B cell (primary cell): ENCODE measurements around the gene ZNF425. TPM values are rescaled to one million over a fixed set of nuclear protein-coding genes. Genes with fewer than 3 reads are reported as not detected.

Experiments used
- ATAC-seq: fragments of 200-7000 bp; cut with Tn5 transposase; one replicate; pipeline ENCODE4 v1.10.0; 2021; ENCODE audit warnings: low read depth, mild to moderate bottlenecking, moderate number of reproducible peaks, moderate library complexity
- CTCF ChIA-PET: fragments of 350-600 bp; sonication (Branson Sonifier 250); formaldehyde crosslinking; loops from one replicate; lab custom pipeline; 2021; ENCODE audit warnings: antibody characterized with exemption, inconsistent platforms; lab: Charles Lee
- POLR2A ChIA-PET: fragments of 350-600 bp; sonication (Branson Sonifier 250); formaldehyde crosslinking; loops from one replicate; lab custom pipeline; 2021; ENCODE audit warnings: antibody characterized with exemption; lab: Charles Lee
- DNase-seq: peaks from one replicate; pipeline ENCODE4 v3.0.0; 2013
- H2AFZ ChIP-seq: 2 replicates; pipeline ENCODE4 v1.6.1; 2012; ENCODE audit warnings: mild to moderate bottlenecking, low read depth, low read length; ENCODE audit not compliant: insufficient read depth, poor library complexity, severe bottlenecking
- H3K27ac ChIP-seq, 2 donors: 1 replicate in 1 of 2; 2 replicates in 1 of 2; pipeline ENCODE4 v1.5.1; 2012 to 2013; ENCODE audit warnings: low read length in 2 of 2, mild to moderate bottlenecking in 2 of 2, moderate library complexity in 1 of 2
- H3K27me3 ChIP-seq, 4 experiments: fragments of 200-600 bp in 1 of 4; sonication (generic) in 1 of 4; replicated peaks in 1 of 4; 1 replicate in 2 of 4; 2 replicates in 2 of 4; pipeline versions ENCODE4 v1.6.1 to v1.7.0; 2013 to 2016; ENCODE audit warnings: low read length in 3 of 4, mild to moderate bottlenecking in 2 of 4, mixed read lengths in 1 of 4, moderate library complexity in 1 of 4; ENCODE audit not compliant: insufficient read depth in 4 of 4, control insufficient read depth in 3 of 4; ENCODE audit errors: control extremely low read depth in 1 of 4
- H3K36me3 ChIP-seq, 2 experiments: replicated peaks in 1 of 2; 1 replicate in 1 of 2; 2 replicates in 1 of 2; pipeline versions ENCODE4 v1.6.1 to v1.7.1; 2013; ENCODE audit warnings: low read length in 1 of 2; ENCODE audit not compliant: insufficient read depth in 2 of 2, control insufficient read depth in 1 of 2; ENCODE audit errors: control extremely low read depth in 1 of 2, extremely low read depth in 1 of 2
- H3K4me1 ChIP-seq, 2 donors: fragments of 200-600 bp in 1 of 2; sonication (generic) in 1 of 2; 1 replicate in 1 of 2; 2 replicates in 1 of 2; pipeline versions ENCODE4 v1.5.1 to v1.6.1; 2013 to 2017; ENCODE audit warnings: low read length in 2 of 2; ENCODE audit not compliant: control insufficient read depth in 2 of 2, insufficient read depth in 2 of 2
- H3K4me2 ChIP-seq: replicated peaks from 2 replicates; pipeline ENCODE3; 2012; ENCODE audit warnings: mild to moderate bottlenecking, low read depth, low read length; ENCODE audit not compliant: poor library complexity, severe bottlenecking
- H3K4me3 ChIP-seq, 5 experiments: fragments of 200-600 bp in 1 of 5; sonication (generic) in 1 of 5; 1 replicate in 3 of 5; 2 replicates in 2 of 5; pipeline versions ENCODE4 v1.5.1 to v1.7.0; 2011 to 2016; ENCODE audit warnings: low read length in 4 of 5, mild to moderate bottlenecking in 4 of 5, low read depth in 2 of 5, control low read depth in 1 of 5, moderate library complexity in 1 of 5; ENCODE audit not compliant: insufficient read depth in 1 of 5; ENCODE audit errors: control extremely low read depth in 1 of 5, extremely low read depth in 1 of 5
- H3K79me2 ChIP-seq: fragments of 200-600 bp; sonication (generic); one replicate; pipeline ENCODE4 v1.6.0; 2016; ENCODE audit warnings: low read length; ENCODE audit not compliant: control insufficient read depth, insufficient read depth
- H3K9ac ChIP-seq: fragments of 200-600 bp; sonication (generic); 2 replicates; pipeline ENCODE4 v1.6.1; 2017; ENCODE audit warnings: mild to moderate bottlenecking, low read length, moderate library complexity
- H3K9me3 ChIP-seq, 3 donors: one replicate each; pipeline versions ENCODE4 v1.6.1 to v1.7.1; 2013; ENCODE audit warnings: low read length in 2 of 3; ENCODE audit not compliant: control insufficient read depth in 2 of 3, insufficient read depth in 1 of 3; ENCODE audit errors: control extremely low read depth in 1 of 3
- H4K20me1 ChIP-seq: 2 replicates; pipeline ENCODE4 v1.6.0; 2012; ENCODE audit warnings: mild to moderate bottlenecking, low read length; ENCODE audit not compliant: insufficient read depth, control insufficient read depth, poor library complexity, severe bottlenecking
- H3K27ac Mint-ChIP-seq: one replicate; pipeline ENCODE4 v1.8.0; 2021; ENCODE audit warnings: mixed read lengths
- H3K27me3 Mint-ChIP-seq: one replicate; pipeline ENCODE4 v1.8.0; 2021; ENCODE audit warnings: mixed read lengths
- H3K4me1 Mint-ChIP-seq: one replicate; pipeline ENCODE4 v1.8.0; 2021; ENCODE audit warnings: mixed read lengths
- H3K4me3 Mint-ChIP-seq: one replicate; pipeline ENCODE4 v1.8.0; 2021; ENCODE audit warnings: mixed read lengths
- H3K9me3 Mint-ChIP-seq: one replicate; pipeline ENCODE4 v1.8.0; 2022; ENCODE audit warnings: mixed read lengths; ENCODE audit not compliant: insufficient read depth
- CTCF ChIP-seq: fragments of 200-600 bp; IDR thresholded peaks from one replicate; pipeline ENCODE4 v1.8.0; 2022; ENCODE audit warnings: antibody characterized with exemption, mild to moderate bottlenecking
- EZH2 ChIP-seq: IDR thresholded peaks from 2 replicates; pipeline ENCODE4 v1.6.1; 2012; ENCODE audit warnings: borderline replicate concordance, low read depth, mild to moderate bottlenecking, moderate library complexity, low read length; ENCODE audit not compliant: insufficient read depth, poor library complexity, severe bottlenecking
- WGBS: methylation state at CpG from one replicate; pipeline ENCODE4 v1.1.5; 2013; ENCODE audit warnings: missing lambda C conversion rate; ENCODE audit not compliant: insufficient coverage; 5-methylcytosine and 5-hydroxymethylcytosine counted together
- intact Hi-C: fragments of 100-400 bp; cut with micrococcal nuclease; formaldehyde crosslinking; loops from one replicate; pipeline ENCODE4 v1.10.0; 2022
- polyA plus RNA-seq: library from polyadenylated mRNA; depleted of rRNA; stranded (reverse); fragments of >200 nt; gene quantifications from 2 replicates; pipeline ENCODE4 v1.2.3, GENCODE V29; 2012
- total RNA-seq, 2 donors: library from RNA; stranded (reverse); fragments of 120-200 nt in 1 of 2; gene quantifications; 1 replicate in 1 of 2; 2 replicates in 1 of 2; pipeline versions ENCODE4 v1.2.3 to v1.2.4, GENCODE V29; 2013 to 2022

ZNF425 gene
- total and polyA plus RNA-seq, 2 donors (not counting 1 experiment from before 2014, with no cell fraction given), result 0.48 to 3.3 TPM

DNA sequence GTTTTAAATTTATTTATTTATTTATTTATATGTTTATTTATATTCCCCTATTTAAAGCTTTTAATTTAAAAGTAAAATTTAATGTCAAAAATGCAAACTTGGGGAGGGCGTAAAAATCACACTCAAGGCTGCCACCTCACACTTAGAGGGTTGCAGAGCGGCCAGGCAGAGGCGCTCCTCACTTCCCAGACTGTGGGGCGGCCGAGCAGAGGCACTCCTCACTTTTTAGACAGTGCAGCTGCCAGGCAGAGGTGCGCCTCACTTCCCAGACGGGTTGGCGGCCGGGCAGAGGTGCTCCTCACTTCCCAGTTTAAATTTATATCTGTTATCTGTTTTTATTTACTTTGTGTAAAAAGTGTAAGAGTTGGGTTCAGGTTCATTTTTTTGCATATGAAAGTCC, 10.0 kb upstream of the ZNF425 start:
- no peaks in the 10 kb centered on the region for H3K4me1 Mint-ChIP-seq
- Histone ChIP-seq H3K4me1 (no peaks in the 10 kb centered on the region), H3K27me3 (no peaks in the 10 kb centered on the region), H3K79me2 (peaks cover 6% of the 10 kb centered on the region), H3K36me3 (peaks cover 2 to 3% of the 10 kb centered on the region in 2 experiments), H3K9me3 (peaks cover under 1 to 9% (median 1%) of the 10 kb centered on the region in 3 donors), H2AFZ (no peak overlapping the region), H3K27ac (no peak overlapping the region), H3K4me3 (no peak overlapping the region), H3K9ac (no peak overlapping the region), H3K4me2 (no peak overlapping the region), H4K20me1 (no peaks in the 10 kb centered on the region)
- TF ChIP-seq CTCF (no peak), EZH2 (no peak)
- H3K4me3 Mint-ChIP-seq, result no peak overlapping the region
- H3K27ac Mint-ChIP-seq, result no peak overlapping the region
- peaks cover 1% of the 10 kb centered on the region for H3K9me3 Mint-ChIP-seq
- ChIA-PET CTCF (interaction anchor here (0.8 to 1.3 kb wide), 2 partner anchors 11 to 56 kb away, joined by 3 to 6 read pairs; partner anchors contain the start of gene ZNF398), POLR2A (no interaction called here)
- intact Hi-C loops, result no loop called here
- no peak for ATAC-seq
- H3K27me3 Mint-ChIP-seq, result no peaks in the 10 kb centered on the region
- DNase-seq, result no peak
- 100% methylated on average over 3 of the region's 9 CpGs for whole genome bisulfite sequencing

DNA sequence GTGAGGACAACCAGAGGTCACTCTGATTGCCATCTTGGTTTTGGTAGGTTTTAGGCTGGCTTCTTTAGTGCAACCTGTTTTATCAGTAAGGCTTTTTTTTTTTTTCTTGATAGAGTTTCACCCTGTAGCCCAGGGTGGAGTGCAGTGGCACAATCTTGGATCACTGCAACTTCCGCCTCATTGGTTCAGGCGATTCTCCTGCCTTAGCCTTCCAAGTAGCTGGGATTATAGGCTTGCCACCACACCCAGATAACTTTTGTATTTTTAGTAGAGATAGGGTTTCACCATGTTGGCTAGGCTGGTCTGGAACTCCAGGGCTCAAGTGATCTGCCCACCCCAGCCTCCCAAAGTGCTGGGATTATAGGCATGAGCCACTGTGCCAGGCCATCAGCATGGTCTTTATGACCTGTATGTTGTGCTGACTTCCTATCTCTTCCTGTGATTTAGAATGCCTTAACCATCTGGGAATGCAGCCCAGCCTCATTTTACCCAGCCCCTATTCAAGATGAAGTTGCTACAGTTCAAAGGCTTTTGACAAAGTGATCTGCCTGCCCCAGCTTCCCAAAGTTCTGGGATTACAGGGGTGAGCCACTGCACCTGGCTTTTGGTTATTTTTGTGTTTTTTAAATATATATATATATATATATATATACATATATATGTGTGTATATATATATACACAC, 7.0 kb upstream of the ZNF425 start:
- H3K4me2 ChIP-seq, result no peak overlapping the region
- POLR2A ChIA-PET, result no interaction called here
- intact Hi-C loops, result no loop called here
- H3K9me3 ChIP-seq, result peaks cover 2 to 14% (median 12%) of the 10 kb centered on the region in 3 donors
- H3K79me2 ChIP-seq, result peaks cover 6% of the 10 kb centered on the region
- H2AFZ ChIP-seq, result no peak overlapping the region
- Mint-ChIP-seq H3K9me3 (peaks cover 8% of the 10 kb centered on the region), H3K4me3 (no peak overlapping the region), H3K27ac (no peak overlapping the region), H3K4me1 (peaks cover under 1% of the 10 kb centered on the region), H3K27me3 (no peaks in the 10 kb centered on the region)
- H3K4me1 ChIP-seq, result no peaks in the 10 kb centered on the region
- H3K27me3 ChIP-seq, result no peaks in the 10 kb centered on the region
- no CpG with 5 or more reads among the region's 2 CpGs for WGBS
- peaks cover 3 to 11% of the 10 kb centered on the region in 2 experiments for H3K36me3 ChIP-seq
- H3K9ac ChIP-seq, result no peak overlapping the region
- no peaks in the 10 kb centered on the region for H4K20me1 ChIP-seq
- CTCF ChIA-PET, result interaction anchor here (0.7 to 2.1 kb wide), 2 partner anchors 14 to 465 kb away, joined by 3 to 7 read pairs; partner anchors contain the start of gene ZNF398
- no peak overlapping the region for H3K27ac ChIP-seq
- no peak for ATAC-seq
- TF ChIP-seq CTCF, result no peak
- no peak for TF ChIP-seq EZH2
- DNase-seq, result no peak
- no peak overlapping the region for H3K4me3 ChIP-seq
